Stimulated activated CD4-positive, alpha-beta T cell treated with anti-CD3 and anti-CD28 coated beads, Interleukin-15, amount 100 ng/mL, for 48 hours (primary cell): Measurements from ENCODE around the gene OR52E6.

Source experiments
- DNase-seq, 2 donors: peaks; one replicate each; pipeline ENCODE4 v3.0.0-alpha.2; 2020; ENCODE audit warnings: low read depth in 2 of 2

The OR52E6 gene

DNA sequence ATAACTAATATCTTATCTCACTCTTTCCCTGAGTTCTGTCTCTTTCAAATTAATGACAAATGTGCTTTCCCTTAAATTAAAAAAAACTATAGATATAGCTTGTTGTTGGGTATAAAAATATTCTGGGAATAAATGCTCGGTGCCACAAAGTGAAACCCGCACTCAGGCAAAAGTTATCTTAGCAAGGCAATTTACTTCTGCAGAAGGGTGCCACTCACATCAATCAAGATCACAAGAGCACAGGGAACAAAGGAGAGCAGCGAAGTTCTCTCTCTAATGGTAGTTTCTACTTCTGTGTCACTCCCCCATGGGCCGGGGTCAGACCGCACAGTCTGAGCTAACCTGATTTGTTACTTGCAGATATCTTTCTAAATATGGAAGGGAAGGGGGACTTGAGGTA, 37.7 kb downstream of the OR52E6 start:
- DNase-seq: no peak

DNA sequence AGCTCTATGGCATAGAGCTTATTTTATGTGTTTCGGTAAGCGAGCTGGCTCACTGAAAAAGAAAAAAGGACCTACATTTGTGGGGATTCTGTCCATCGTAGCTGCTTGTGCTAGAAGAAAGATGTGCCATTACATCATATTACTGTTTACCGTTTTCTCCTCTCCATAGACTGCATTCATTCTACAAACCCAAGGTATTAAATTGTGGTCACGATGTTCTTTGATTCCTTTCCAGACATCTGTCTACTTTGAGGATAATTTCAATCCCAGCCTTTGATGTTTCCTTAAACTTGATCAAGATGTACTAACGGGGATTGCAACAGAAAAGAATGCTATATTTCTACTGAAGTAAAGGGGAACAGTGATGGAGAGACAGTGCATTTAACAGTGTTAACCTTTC, 45.2 kb downstream of the OR52E6 start:
- no peak for DNase-seq

DNA sequence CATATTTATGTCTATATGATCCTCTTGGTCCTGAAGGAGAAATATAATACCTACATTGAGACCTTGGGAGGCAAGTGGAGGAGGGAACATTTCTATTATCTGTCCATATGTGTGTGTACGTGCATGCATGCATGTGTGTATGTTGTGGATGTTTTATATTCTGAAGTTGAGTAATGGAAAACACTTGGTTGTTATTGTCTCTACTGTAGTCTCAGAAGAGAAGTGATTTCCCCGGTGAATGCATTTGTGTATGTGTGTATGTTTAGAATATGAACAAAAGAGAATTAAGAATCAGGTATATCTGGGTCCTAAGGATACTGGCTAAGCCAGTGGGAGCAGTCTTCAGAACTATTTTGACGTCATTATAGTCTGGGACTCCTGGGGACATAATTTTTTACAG, 50.5 kb downstream of the OR52E6 start, which contains the start of gene OR52N1:
OR52N1 (minus strand) TSS at position 101 of the 400 bp plus-strand sequence. CDS start 2,449 bp downstream, outside the sequence.
- DNase-seq: no peak
